OCI-LY1 (cell line): ENCODE data around the gene IKBKG.
A peak's percentile ranks its signal among the peaks of the same experiment; 100 is the strongest.

Experiments
- H2AFZ ChIP-seq: fragments of 200-600 bp; sonication (generic), shearing (Covaris generic); 2 replicates; pipeline ENCODE4 v1.6.0; 2014; ENCODE audit warnings: antibody characterized with exemption, mild to moderate bottlenecking, low read length
- H3F3A ChIP-seq: fragments of 200-600 bp; sonication (generic), shearing (Covaris generic); 2 replicates; pipeline ENCODE4 v1.6.0; 2014; ENCODE audit warnings: mild to moderate bottlenecking, antibody characterized with exemption, low read length, moderate library complexity; ENCODE audit not compliant: insufficient read depth
- H3K27ac ChIP-seq: fragments of 200-600 bp; sonication (generic); 2 replicates; pipeline ENCODE4 v1.5.1; 2014; ENCODE audit warnings: low read length, mixed run types, mild to moderate bottlenecking, low read depth; ENCODE audit not compliant: poor library complexity, severe bottlenecking
- H3K27me3 ChIP-seq: fragments of 200-600 bp; sonication (generic); 2 replicates; pipeline ENCODE4 v1.6.0; 2014; ENCODE audit warnings: antibody characterized with exemption, mild to moderate bottlenecking, low read length, moderate library complexity; ENCODE audit not compliant: insufficient read depth
- H3K36me3 ChIP-seq: fragments of 200-600 bp; sonication (generic); 2 replicates; pipeline ENCODE4 v1.6.1; 2014; ENCODE audit warnings: mild to moderate bottlenecking, antibody characterized with exemption, low read length, moderate library complexity, mixed read lengths; ENCODE audit not compliant: insufficient read depth
- H3K4me1 ChIP-seq: fragments of 200-600 bp; sonication (generic); 2 replicates; pipeline ENCODE4 v1.5.1; 2014; ENCODE audit warnings: mild to moderate bottlenecking, low read length, moderate library complexity; ENCODE audit not compliant: insufficient read depth, severe bottlenecking
- H3K4me2 ChIP-seq: fragments of 200-600 bp; sonication (generic), shearing (Covaris generic); 2 replicates; pipeline ENCODE4 v1.6.1; 2014; ENCODE audit warnings: low read length
- H3K4me3 ChIP-seq: fragments of 200-600 bp; sonication (generic); 2 replicates; pipeline ENCODE4 v1.5.1; 2014; ENCODE audit warnings: low read length, low read depth, mild to moderate bottlenecking, mixed read lengths; ENCODE audit not compliant: poor library complexity, severe bottlenecking
- H3K79me2 ChIP-seq: fragments of 200-600 bp; shearing (Covaris generic); 2 replicates; pipeline ENCODE4 v1.6.1; 2016; ENCODE audit warnings: mixed run types, low read length, mixed read lengths; ENCODE audit not compliant: insufficient read depth
- H3K9ac ChIP-seq: fragments of 200-600 bp; sonication (generic), shearing (Covaris generic); 2 replicates; pipeline ENCODE4 v1.6.1; 2014; ENCODE audit warnings: mild to moderate bottlenecking, low read length, mixed read lengths
- H3K9me2 ChIP-seq: fragments of 200-600 bp; sonication (generic), shearing (Covaris generic); 2 replicates; pipeline ENCODE4 v1.6.1; 2014; ENCODE audit warnings: low read depth, mild to moderate bottlenecking, low read length, mixed read lengths
- H3K9me3 ChIP-seq: fragments of 200-600 bp; shearing (Covaris generic); 2 replicates; pipeline ENCODE4 v1.6.1; 2014; ENCODE audit warnings: low read length, mixed read lengths
- H4K20me1 ChIP-seq: fragments of 200-600 bp; sonication (generic), shearing (Covaris generic); 2 replicates; pipeline ENCODE4 v1.6.0; 2016; ENCODE audit warnings: mild to moderate bottlenecking, low read length; ENCODE audit not compliant: insufficient read depth
- EZH2 ChIP-seq: fragments of 200-600 bp; sonication (generic), shearing (Covaris generic); IDR thresholded peaks from 2 replicates; pipeline ENCODE4 v1.8.0; 2017; ENCODE audit warnings: borderline replicate concordance, mixed run types, mild to moderate bottlenecking, antibody characterized with exemption, low read length, moderate library complexity, mixed read lengths
- TF ChIP-seq, protein P1 (sequence below): fragments of 200-600 bp; sonication (generic), shearing (Covaris generic); IDR thresholded peaks from 2 replicates; pipeline ENCODE4 v1.5.1; 2017; ENCODE audit warnings: mild to moderate bottlenecking, antibody characterized with exemption, low read length, moderate library complexity, mixed read lengths

The IKBKG gene

GRCh38 chrX:154526901-154527675, 20.3 kb upstream of the IKBKG start:
- TF ChIP-seq, protein P1, sequence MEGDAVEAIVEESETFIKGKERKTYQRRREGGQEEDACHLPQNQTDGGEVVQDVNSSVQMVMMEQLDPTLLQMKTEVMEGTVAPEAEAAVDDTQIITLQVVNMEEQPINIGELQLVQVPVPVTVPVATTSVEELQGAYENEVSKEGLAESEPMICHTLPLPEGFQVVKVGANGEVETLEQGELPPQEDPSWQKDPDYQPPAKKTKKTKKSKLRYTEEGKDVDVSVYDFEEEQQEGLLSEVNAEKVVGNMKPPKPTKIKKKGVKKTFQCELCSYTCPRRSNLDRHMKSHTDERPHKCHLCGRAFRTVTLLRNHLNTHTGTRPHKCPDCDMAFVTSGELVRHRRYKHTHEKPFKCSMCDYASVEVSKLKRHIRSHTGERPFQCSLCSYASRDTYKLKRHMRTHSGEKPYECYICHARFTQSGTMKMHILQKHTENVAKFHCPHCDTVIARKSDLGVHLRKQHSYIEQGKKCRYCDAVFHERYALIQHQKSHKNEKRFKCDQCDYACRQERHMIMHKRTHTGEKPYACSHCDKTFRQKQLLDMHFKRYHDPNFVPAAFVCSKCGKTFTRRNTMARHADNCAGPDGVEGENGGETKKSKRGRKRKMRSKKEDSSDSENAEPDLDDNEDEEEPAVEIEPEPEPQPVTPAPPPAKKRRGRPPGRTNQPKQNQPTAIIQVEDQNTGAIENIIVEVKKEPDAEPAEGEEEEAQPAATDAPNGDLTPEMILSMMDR = peak; percentile 40; the same call in 1 of the 2 replicates
- no peak for TF ChIP-seq EZH2
- Histone ChIP-seq H3K27ac (peak overlapping the region; percentile 81), H3K4me3 (peak overlapping the region; percentile 50)

GRCh38 chrX:154529206-154529612, 18.2 kb upstream of the IKBKG start:
- Histone ChIP-seq H3K27me3 (no peaks in the 10 kb centered on the region), H3K79me2 (no peaks in the 10 kb centered on the region), H4K20me1 (no peaks in the 10 kb centered on the region), H3K4me2 (no peak overlapping the region), H3K4me1 (peaks cover 16% of the 10 kb centered on the region), H3K9me2 (no peaks in the 10 kb centered on the region), H3K36me3 (peaks cover 17% of the 10 kb centered on the region), H3K9ac (no peak overlapping the region), H2AFZ (no peak overlapping the region), H3K4me3 (no peak overlapping the region), H3K9me3 (no peaks in the 10 kb centered on the region), H3F3A (no peaks in the 10 kb centered on the region), H3K27ac (no peak overlapping the region)
- no peak for TF ChIP-seq EZH2
- TF ChIP-seq, protein P1 = no peak

More at GRCh38 chrX:154526901-154527675, 20.3 kb upstream of the IKBKG start:
- H4K20me1 ChIP-seq = no peaks in the 10 kb centered on the region
- no peak overlapping the region for H2AFZ ChIP-seq
- no peaks in the 10 kb centered on the region for H3F3A ChIP-seq
- no peaks in the 10 kb centered on the region for H3K79me2 ChIP-seq
- H3K9ac ChIP-seq = peak overlapping the region; percentile 60
- H3K4me2 ChIP-seq = peak overlapping the region; percentile 68
- H3K9me2 ChIP-seq = no peaks in the 10 kb centered on the region
- H3K36me3 ChIP-seq = no peaks in the 10 kb centered on the region
- no peaks in the 10 kb centered on the region for H3K9me3 ChIP-seq
- H3K4me1 ChIP-seq = peaks cover 16% of the 10 kb centered on the region
- H3K27me3 ChIP-seq = no peaks in the 10 kb centered on the region

DNA sequence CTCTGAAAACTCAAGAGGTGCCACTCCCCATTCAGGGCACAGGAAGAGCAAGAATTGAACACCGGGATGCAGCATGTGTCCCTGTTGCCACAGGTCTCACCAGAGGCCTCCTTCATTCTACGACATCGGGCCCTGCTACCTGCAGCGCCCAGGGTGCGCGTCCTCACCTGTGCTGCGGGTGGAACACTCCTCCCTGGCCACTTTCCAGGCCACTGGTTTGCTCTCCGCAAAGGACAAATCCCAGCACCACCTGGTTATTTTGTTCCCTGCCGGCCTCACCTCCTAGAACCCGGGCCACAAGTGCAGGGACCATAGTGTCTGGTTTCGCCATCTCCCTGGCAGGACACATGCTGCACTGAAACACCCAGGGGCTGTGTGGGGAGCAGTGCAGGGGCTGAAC, 17.1 kb upstream of the IKBKG start:
- Histone ChIP-seq H2AFZ (no peak overlapping the region), H3K9ac (no peak overlapping the region), H3K4me3 (no peak overlapping the region), H3K79me2 (no peaks in the 10 kb centered on the region), H3K4me1 (peaks cover 20% of the 10 kb centered on the region), H3K9me2 (no peaks in the 10 kb centered on the region), H3K36me3 (peaks cover 26% of the 10 kb centered on the region), H3K4me2 (no peak overlapping the region), H3F3A (no peaks in the 10 kb centered on the region), H3K27me3 (no peaks in the 10 kb centered on the region), H4K20me1 (no peaks in the 10 kb centered on the region), H3K9me3 (no peaks in the 10 kb centered on the region), H3K27ac (no peak overlapping the region)
- no peak for TF ChIP-seq EZH2
- TF ChIP-seq, protein P1 = no peak
